ENCODE data around the gene SLC27A1. TPM values are rescaled to one million over a fixed set of nuclear protein-coding genes. Genes with fewer than 3 reads are reported as not detected.
"Not testable (repeated sequence)": the region's sequence is repeated elsewhere in the genome, so short reads cannot be mapped to it uniquely, and the experiment has no call there.

The SLC27A1 gene
- total RNA-seq, 1 experiment from 2014 or later = 5.3 TPM

DNA sequence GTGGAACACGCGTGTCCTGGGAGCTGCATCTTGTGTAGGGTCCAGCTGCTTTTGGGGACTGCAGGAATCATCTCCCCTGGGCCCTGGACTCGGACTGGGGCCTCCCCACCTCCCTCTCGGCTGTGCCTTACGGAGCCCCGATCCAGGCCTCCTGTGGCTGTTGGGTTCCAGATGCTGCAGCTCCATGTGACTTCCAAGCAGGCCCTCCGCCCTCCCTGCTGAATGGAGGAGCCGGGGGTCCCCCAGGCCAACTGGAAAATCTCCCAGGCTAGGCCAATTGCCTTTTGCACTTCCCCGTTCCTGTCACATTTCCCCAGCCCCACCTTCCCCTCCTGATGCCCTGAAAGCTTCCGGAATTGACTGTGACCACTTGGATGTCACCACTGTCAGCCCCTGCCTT, 34.9 kb downstream of the SLC27A1 start:
- H3K36me3 ChIP-seq (replicated peaks; ENCODE audit: control insufficient read depth, insufficient read depth, low read length) = no peaks in the 10 kb centered on the region
- H3K27me3 ChIP-seq (ENCODE audit: control insufficient read depth, insufficient read depth, low read length) = no peaks in the 10 kb centered on the region
- peak; percentile 24 for DNase-seq
- H3K4me3 ChIP-seq (ENCODE audit: insufficient read depth, low read depth, low read length) = no peak overlapping the region

DNA sequence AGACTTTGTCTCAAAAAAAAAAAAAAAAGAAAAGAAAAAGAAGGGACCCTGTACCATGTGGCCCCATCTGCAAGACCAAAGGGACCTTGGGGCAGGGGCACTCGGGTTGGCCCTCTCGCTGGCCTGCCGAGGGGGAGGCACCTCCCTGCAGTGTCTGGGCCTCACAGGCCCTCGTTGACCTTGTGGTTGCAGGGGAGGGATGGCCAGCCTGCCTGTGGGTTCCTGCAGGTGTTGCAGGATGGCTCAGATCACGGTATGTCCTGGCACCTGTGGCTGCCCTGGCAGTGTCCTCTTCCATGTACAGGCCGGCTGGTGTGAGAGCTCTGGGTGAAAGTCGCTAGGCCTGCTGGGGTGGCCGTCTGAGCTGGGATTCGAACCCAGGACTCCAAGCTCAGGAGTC, 36.4 kb downstream of the SLC27A1 start:
- H3K4me3 ChIP-seq (ENCODE audit: insufficient read depth, low read depth, low read length) = no peak overlapping the region
- peak; percentile 37 for DNase-seq
- no peaks in the 10 kb centered on the region for H3K27me3 ChIP-seq (ENCODE audit: control insufficient read depth, insufficient read depth, low read length)
- no peaks in the 10 kb centered on the region for H3K36me3 ChIP-seq (replicated peaks; ENCODE audit: control insufficient read depth, insufficient read depth, low read length)

DNA sequence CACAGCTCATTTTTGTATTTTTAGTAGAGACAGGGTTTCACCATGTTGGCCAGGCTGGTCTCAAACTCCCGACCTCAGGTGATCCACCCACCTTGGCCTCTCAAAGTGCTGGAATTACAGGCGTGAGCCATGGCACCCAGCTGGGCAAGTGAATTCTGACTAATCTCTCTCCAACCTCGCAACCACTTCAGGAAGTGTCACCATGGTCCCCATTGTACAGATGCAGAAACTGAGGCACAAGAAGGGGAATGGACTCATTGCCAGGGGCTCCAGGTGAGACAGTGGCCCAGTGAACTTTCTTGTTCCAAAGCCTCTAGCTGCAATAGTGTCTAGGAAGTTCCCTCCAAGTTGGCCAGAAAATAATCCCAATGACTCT, 38.2 kb downstream of the SLC27A1 start:
- H3K27me3 ChIP-seq (ENCODE audit: control insufficient read depth, insufficient read depth, low read length); H3K36me3 ChIP-seq (replicated peaks; ENCODE audit: control insufficient read depth, insufficient read depth, low read length); H3K4me3 ChIP-seq (ENCODE audit: insufficient read depth, low read depth, low read length); DNase-seq: not testable (repeated sequence)

DNA sequence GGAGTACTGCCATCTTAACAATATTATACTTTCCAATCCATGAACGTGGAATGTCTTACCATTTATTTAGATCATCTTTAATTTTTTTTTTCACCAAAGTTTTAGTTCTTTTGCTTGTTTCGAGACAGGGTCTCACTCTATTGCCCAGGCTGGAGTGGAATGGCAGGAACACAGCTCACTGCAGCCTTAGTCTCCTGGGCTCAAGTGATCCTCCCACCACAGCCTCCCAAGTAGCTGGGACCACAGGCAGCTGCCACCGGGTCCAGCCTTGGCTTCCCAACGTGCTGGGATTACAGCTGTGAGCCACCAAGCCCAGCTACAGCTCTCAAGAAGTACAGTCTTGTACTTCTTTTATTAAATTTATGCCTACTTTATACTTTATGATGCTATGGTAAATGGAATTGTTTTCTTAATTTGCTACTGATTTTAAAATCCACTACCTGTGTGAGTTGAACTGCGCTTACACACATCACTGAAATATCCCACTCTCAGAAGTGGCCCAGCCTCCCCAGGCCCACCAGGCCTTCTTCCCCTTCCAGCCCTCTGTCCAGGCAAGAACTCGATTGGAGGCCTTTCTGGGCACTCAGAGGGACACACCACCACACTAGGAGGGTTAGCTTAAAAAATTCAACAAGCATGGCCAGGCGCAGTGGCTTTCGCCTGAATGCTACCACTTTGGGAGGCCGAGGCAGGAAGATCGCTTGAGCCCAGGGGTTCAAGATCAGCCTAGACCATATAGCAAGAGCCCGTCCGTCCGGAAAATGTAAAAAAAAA, 40.1 kb downstream of the SLC27A1 start:
- H3K27me3 ChIP-seq (ENCODE audit: control insufficient read depth, insufficient read depth, low read length) = no peaks in the 10 kb centered on the region
- DNase-seq = peak; percentile 42
- H3K4me3 ChIP-seq (ENCODE audit: insufficient read depth, low read depth, low read length) = peak overlapping the region; percentile 100
- no peaks in the 10 kb centered on the region for H3K36me3 ChIP-seq (replicated peaks; ENCODE audit: control insufficient read depth, insufficient read depth, low read length)

DNA sequence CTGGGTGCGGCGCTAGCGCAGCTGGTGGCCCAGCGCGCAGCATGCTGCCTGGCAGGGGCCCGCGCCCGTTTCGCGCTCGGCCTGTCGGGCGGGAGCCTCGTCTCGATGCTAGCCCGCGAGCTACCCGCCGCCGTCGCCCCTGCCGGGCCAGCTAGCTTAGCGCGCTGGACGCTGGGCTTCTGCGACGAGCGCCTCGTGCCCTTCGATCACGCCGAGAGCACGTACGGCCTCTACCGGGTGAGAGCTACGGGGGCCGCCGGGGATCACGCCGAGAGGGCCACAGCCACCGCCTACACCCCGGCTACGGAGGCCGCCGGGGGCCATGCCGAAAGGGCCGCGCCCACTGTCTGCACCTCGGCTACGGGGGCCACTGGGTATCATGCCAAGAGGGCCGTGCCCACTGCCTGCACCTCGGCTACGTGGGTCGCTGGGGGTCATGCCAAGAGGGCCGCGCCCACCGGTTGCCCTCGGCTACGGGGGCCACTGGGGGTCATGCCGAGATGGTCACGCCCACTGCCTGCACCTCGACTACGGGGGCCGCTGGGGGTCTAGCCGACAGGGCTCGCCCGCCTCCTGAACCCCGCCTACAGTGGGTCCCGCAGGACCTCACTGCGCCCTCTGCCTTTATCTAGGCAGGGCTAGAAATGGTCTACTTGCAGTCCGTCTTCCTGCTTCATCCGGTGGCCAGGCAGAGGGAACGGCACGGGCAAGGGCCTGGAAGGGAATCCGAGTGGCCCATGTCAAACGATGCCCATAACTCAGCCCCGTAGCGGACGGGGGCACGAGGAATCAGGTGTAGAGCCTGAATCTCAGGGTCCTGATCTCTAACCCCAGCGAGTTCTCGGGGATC, 41.6 kb downstream of the SLC27A1 start:
- H3K36me3 ChIP-seq (replicated peaks; ENCODE audit: control insufficient read depth, insufficient read depth, low read length) = 0 out of 2 replicates have a peak, but pooled peaks cover 1% of the 10 kb centered on the region
- H3K27me3 ChIP-seq (ENCODE audit: control insufficient read depth, insufficient read depth, low read length) = no peaks in the 10 kb centered on the region
- peak; percentile 95 for DNase-seq
- H3K4me3 ChIP-seq (ENCODE audit: insufficient read depth, low read depth, low read length) = peak overlapping the region; percentile 100

DNA sequence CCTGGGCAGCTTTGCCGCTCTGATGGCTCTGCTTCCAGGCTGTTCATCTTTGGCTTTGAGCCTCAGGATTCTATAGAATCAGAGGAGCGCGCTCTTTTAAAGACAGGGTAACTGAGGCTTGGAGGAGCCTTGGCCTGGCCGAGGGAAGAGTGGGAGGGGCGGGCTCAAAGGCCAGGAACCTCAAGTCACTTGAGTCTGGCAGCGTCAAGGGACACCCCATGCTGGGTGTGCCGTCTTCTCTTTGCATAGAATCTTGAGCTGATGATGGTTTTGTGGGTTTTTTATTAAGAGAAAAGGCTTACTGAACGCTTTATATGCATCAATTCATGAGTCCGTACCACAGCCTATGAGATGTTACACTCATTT, 42.2 kb downstream of the SLC27A1 start:
- Histone ChIP-seq H3K27me3 (ENCODE audit: control insufficient read depth, insufficient read depth, low read length) (no peaks in the 10 kb centered on the region), H3K4me3 (ENCODE audit: insufficient read depth, low read depth, low read length) (peak overlapping the region; percentile 100), H3K36me3 (replicated peaks; ENCODE audit: control insufficient read depth, insufficient read depth, low read length) (peaks cover 6% of the 10 kb centered on the region)
- DNase-seq = no peak

DNA sequence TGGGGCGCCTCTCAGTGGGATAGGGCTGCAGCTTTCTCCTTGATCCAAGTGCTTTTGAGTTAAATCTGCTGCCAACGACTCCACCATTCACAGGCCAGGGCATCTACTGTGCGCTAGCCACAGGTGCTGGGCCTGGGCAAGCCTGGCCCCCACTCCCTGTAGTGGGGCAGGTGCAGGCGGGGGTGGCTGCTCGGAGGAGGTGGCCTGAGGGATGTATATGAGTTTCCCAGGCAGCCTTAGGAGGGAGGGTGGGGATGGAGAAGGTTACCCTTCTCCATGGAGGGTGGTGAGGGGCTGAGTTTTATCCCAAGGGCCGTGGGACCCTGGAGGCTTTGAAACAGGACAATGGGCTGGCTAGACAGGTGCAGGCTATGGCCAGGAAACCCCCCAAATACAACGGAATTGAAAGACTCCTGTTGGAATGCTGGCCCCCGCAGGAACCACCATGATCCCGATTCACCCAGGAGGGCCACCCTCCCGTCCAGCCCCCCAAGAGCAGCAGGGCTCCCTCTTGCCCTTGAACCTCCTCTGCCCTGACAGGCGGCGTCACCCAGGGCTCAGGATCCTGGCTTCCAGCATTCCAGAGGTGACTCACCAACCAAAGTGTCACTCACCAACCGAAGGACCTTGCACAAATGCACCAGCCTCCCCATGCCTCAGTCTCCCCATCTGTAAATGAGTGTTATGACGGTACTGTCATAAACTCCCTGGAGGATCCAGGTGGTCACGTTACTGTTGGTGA, 45.3 kb downstream of the SLC27A1 start:
- no peaks in the 10 kb centered on the region for H3K27me3 ChIP-seq (ENCODE audit: control insufficient read depth, insufficient read depth, low read length)
- no peak overlapping the region for H3K4me3 ChIP-seq (ENCODE audit: insufficient read depth, low read depth, low read length)
- peak; percentile 56 for DNase-seq
- H3K36me3 ChIP-seq (replicated peaks; ENCODE audit: control insufficient read depth, insufficient read depth, low read length) = peaks cover 8% of the 10 kb centered on the region

DNA sequence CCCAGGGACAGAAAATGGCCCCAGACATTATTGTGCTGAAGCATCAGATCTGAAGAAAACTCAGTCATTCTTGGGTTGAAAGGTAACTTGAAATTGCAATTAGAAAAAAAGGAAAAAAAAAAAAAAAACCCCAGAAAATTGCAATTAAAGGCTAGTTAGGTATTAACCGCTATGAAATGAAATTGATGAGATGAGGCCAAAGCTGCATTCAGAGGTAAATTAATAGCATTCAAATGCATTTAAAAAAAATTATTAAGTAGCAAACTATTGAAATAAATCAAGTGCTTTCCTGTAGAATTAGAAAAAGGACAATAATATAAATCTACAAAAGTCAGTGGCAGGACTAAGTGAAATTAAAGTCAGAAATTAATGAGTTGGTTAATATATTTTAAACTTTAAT, 47.6 kb downstream of the SLC27A1 start:
- H3K27me3 ChIP-seq (ENCODE audit: control insufficient read depth, insufficient read depth, low read length) = no peaks in the 10 kb centered on the region
- no peak overlapping the region for H3K4me3 ChIP-seq (ENCODE audit: insufficient read depth, low read depth, low read length)
- H3K36me3 ChIP-seq (replicated peaks; ENCODE audit: control insufficient read depth, insufficient read depth, low read length) = peaks cover 8% of the 10 kb centered on the region
- DNase-seq = no peak

DNA sequence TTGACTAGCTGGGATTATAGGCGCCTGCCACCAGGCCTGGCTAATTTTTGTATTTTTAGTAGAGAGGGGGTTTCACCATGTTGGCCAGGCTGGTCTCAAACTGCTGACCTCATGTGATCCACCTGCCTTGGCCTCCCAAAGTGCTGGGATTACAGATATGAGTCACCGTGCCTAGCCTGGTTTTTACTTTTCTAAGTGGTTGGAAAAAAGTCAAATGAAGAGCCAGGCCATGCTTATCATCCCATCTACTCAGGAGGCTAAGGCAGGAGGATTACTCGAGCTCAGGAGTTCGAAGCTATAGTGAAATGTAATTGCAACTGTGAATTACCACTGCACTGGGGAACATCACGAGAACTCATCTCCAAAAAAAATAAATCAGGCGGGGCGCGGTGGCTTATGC, 48.3 kb downstream of the SLC27A1 start:
- not testable (repeated sequence) for H3K4me3 ChIP-seq (ENCODE audit: insufficient read depth, low read depth, low read length); H3K27me3 ChIP-seq (ENCODE audit: control insufficient read depth, insufficient read depth, low read length); H3K36me3 ChIP-seq (replicated peaks; ENCODE audit: control insufficient read depth, insufficient read depth, low read length); DNase-seq

DNA sequence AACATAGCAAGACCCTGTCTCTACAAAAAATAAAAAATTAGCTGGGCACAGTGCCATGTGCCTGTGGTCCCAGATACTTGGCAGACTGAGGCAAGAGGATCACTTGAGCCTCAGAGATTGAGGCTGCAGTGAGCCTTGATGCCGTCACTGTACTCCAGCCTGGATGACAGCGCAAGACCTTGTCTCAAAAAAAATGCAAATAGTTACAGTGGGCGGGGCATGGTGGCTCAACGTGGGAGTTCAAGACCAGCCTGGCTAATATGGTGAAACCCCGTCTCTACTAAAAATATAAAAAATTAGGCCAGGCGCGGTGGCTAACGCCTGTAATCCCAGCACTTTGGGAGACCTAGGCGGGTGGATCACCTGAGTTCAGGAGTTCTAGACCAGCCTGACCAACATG, 49.6 kb downstream of the SLC27A1 start:
- Histone ChIP-seq H3K4me3 (ENCODE audit: insufficient read depth, low read depth, low read length) (no peak overlapping the region), H3K27me3 (ENCODE audit: control insufficient read depth, insufficient read depth, low read length) (no peaks in the 10 kb centered on the region), H3K36me3 (replicated peaks; ENCODE audit: control insufficient read depth, insufficient read depth, low read length) (peaks cover 8% of the 10 kb centered on the region)
- no peak for DNase-seq

DNA sequence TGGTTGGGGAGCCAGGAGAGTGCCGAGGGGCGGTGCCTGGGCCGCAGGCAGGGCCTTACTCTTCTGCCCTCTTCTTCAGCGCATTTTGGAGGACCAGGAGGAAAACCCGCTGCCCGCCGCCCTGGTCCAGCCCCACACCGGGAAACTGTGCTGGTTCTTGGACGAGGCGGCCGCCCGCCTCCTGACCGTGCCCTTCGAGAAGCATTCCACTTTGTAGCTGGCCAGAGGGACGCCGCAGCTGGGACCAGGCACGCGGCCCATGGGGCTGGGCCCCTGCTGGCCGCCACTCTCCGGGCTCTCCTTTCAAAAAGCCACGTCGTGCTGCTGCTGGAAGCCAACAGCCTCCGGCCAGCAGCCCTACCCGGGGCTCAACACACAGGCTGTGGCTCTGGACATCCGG, 50.5 kb downstream of the SLC27A1 start:
- peak; percentile 66 for DNase-seq
- Histone ChIP-seq H3K36me3 (replicated peaks; ENCODE audit: control insufficient read depth, insufficient read depth, low read length) (peaks cover 8% of the 10 kb centered on the region), H3K27me3 (ENCODE audit: control insufficient read depth, insufficient read depth, low read length) (no peaks in the 10 kb centered on the region), H3K4me3 (ENCODE audit: insufficient read depth, low read depth, low read length) (no peak overlapping the region)

DNA sequence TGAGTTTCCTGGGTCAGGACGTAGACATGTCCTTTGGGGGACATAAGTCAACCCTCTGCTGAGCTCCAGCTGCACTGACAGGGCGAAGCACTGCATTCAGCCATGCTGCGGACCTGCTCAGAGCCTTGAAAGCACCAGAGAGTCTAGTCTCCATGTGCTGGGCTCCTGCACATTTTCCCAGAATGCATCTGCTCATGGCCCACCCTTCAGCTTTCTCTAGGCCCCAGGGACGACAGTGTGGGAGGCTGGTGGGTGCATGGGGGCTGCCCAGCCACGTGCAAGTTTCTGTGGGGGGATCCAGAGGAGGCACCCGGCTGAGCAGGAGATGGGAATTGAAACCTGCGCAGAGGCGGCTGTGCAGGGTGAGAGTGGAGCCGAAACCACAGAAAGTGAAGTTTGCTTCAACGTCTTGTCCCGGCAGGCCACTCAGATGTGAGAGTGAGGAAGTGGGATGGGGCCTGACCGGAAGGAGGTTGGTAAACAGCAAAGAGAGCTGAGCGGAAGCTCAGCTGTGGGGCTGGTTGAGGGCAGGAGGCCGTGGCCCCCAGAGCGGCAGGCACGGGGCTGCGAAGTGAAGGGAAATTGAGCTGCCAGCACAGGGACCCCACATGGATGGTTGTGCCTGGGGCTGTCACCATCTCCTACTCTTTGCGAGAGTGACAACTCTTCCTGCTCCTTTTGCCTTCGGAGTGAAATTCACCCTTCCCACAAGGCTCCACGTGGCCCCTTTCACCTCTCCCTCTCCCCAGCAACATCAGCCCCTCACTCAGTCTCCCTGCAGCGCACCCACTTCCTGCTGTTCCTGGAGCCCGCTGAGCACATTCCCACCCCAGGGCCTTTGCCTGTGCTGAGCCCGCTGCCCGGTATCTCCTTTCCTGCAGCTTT, 52.9 kb downstream of the SLC27A1 start:
- Histone ChIP-seq H3K27me3 (ENCODE audit: control insufficient read depth, insufficient read depth, low read length) (no peaks in the 10 kb centered on the region), H3K4me3 (ENCODE audit: insufficient read depth, low read depth, low read length) (no peak overlapping the region), H3K36me3 (replicated peaks; ENCODE audit: control insufficient read depth, insufficient read depth, low read length) (no peaks in the 10 kb centered on the region)
- peak; percentile 48 for DNase-seq

DNA sequence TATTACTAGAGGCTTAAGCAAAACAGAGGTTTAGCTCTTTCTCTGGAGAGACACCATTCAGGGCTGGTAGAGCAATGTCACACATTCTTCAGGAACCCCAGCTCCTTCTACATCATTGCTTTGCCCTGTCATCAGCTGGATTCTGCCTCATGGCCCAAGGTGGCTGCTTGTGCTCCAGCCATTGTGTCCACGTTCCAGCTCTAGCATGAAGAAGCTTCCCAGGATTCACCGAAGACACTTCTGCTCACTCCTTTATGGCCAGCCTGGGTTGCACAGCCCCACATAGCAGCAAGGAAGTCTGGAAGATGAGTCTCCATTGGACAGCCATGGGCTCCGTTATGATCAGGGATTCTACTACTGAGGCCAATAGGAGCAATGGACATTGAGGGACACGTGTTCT, 54.3 kb downstream of the SLC27A1 start:
- DNase-seq = no peak
- no peaks in the 10 kb centered on the region for H3K36me3 ChIP-seq (replicated peaks; ENCODE audit: control insufficient read depth, insufficient read depth, low read length)
- no peaks in the 10 kb centered on the region for H3K27me3 ChIP-seq (ENCODE audit: control insufficient read depth, insufficient read depth, low read length)
- no peak overlapping the region for H3K4me3 ChIP-seq (ENCODE audit: insufficient read depth, low read depth, low read length)

DNA sequence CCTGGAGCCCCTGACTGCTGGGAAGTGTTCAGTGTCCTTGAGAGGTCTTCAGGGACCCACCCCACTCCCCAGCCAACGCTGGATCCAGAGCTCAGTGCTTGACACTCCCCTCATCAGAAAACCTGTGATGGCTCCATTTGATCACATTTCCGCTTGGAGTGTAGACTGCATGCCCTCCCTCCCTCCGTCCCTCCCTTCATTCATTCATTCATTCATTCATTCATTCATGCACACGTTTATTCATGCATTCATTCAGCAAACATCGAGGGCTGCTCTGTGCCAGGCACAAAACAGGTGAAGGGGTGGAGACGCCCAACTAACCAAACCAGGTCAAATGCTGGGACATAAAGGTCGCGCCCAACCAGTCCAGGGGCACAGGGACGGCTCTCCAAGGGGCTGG, 54.8 kb downstream of the SLC27A1 start:
- H3K27me3 ChIP-seq (ENCODE audit: control insufficient read depth, insufficient read depth, low read length) = no peaks in the 10 kb centered on the region
- no peaks in the 10 kb centered on the region for H3K36me3 ChIP-seq (replicated peaks; ENCODE audit: control insufficient read depth, insufficient read depth, low read length)
- no peak overlapping the region for H3K4me3 ChIP-seq (ENCODE audit: insufficient read depth, low read depth, low read length)
- DNase-seq = peak; percentile 21
